Activated CD4-positive, alpha-beta T cell treated with anti-CD3 and anti-CD28 coated beads, Interleukin-2, amount 10 ng/mL, durations not matched to agents 24 days and 14 days (primary cell): Measurements from ENCODE around the gene AS3MT. TPM values are rescaled to one million over a fixed set of nuclear protein-coding genes. Genes with fewer than 3 reads are reported as not detected.
"Not testable (repeated sequence)": the region's sequence is repeated elsewhere in the genome, so short reads cannot be mapped to it uniquely, and the experiment has no call there.

Experiments used
- DNase-seq: peaks from one replicate; pipeline ENCODE4 v3.0.0; 2022
- H3K27ac Mint-ChIP-seq: one replicate; pipeline ENCODE4 v1.8.0; 2022; ENCODE audit warnings: mild to moderate bottlenecking, mixed read lengths
- H3K27me3 Mint-ChIP-seq: one replicate; pipeline ENCODE4 v1.8.0; 2022; ENCODE audit warnings: mixed read lengths
- H3K36me3 Mint-ChIP-seq: one replicate; pipeline ENCODE4 v1.8.0; 2022; ENCODE audit warnings: low read depth, mild to moderate bottlenecking, mixed read lengths
- H3K4me1 Mint-ChIP-seq: one replicate; pipeline ENCODE4 v1.8.0; 2021; ENCODE audit warnings: mixed read lengths
- H3K4me3 Mint-ChIP-seq: one replicate; pipeline ENCODE4 v1.8.0; 2022; ENCODE audit warnings: mild to moderate bottlenecking, moderate library complexity, mixed read lengths
- H3K9me3 Mint-ChIP-seq: one replicate; pipeline ENCODE4 v1.8.0; 2021; ENCODE audit warnings: mixed read lengths
- intact Hi-C: fragments of 100-400 bp; cut with micrococcal nuclease; formaldehyde crosslinking; loops from one replicate; pipeline ENCODE4 v1.15.1; 2023
- total RNA-seq: library from RNA; stranded (reverse); gene quantifications from 2 replicates; pipeline ENCODE4 v1.2.3, GENCODE V29; 2022

The AS3MT gene
- total RNA-seq, 1 donor from 2014 or later, result 0.79 TPM

DNA sequence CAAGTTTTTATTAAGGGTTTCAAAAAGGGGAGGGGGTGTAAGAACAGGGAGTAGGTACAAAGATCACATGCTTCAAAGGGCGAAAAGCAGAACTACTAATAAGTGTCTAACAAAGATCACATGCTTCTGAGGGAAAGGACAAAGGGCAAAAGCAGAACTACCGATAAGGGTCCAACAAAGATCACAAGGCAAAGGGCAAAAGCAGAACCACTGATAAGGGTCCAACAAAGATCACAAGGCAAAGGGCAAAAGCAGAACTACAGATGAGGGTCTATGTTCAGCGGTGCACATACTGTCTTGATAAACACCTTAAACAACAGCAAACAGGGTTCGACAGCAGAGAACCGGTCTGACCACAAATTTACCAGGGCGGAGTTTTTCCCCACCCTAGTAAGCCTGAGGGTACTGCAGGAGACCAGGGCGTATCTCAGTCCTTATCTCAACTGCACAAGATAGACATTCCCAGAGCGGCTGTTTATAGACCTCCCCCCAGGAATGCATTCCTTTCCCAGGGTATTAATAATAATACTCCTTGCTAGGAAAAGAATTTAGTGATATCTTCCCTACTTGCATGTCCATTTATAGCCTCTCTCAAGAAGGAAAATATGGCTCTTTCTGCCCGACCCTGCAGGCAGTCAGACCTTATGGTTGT is 30.9 kb upstream of the AS3MT start:
- not testable (repeated sequence) for H3K36me3 Mint-ChIP-seq, DNase-seq, H3K4me3 Mint-ChIP-seq, H3K27ac Mint-ChIP-seq, H3K4me1 Mint-ChIP-seq, H3K9me3 Mint-ChIP-seq
- peaks cover 20% of the 10 kb centered on the region for H3K27me3 Mint-ChIP-seq
- intact Hi-C loops, result loop anchor here (10.0 kb wide), 1 partner anchor 496 kb away; no protein-coding TSS in a partner anchor

- no peaks in the 10 kb centered on the region for H3K36me3 Mint-ChIP-seq
- no peaks in the 10 kb centered on the region for H3K4me1 Mint-ChIP-seq
These were observed 27.4 kb upstream of the AS3MT start for GRCh38 chr10:102841827-102842345.

DNA sequence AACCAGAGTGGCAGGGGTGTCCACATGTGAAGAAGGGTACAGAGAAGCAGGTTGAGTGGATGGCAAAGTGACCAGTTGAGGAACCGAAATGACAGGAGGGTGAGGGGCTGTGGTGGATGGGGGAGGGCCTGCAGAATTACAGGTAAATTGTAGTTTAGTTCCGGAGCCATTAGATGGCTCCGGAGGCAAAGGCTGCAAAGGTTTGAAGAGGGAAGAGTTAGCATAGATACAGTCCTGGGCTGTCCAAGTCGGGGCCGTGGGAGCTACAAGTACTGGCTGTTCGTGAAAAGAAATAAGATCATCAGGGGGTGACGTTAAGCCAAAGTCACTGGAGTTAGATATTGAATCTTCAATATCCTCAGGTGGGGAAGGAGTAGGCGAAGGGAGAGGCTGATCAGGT is 26.1 kb upstream of the AS3MT start:
- H3K9me3 Mint-ChIP-seq, DNase-seq, intact Hi-C loops: not testable (repeated sequence)

More at GRCh38 chr10:102841827-102842345, 27.4 kb upstream of the AS3MT start:
- H3K27me3 Mint-ChIP-seq, result peaks cover 20% of the 10 kb centered on the region
- intact Hi-C loops, result no loop called here
- no peak overlapping the region for H3K27ac Mint-ChIP-seq
- no peak for DNase-seq
- H3K9me3 Mint-ChIP-seq, result no peaks in the 10 kb centered on the region
- H3K4me3 Mint-ChIP-seq, result no peak overlapping the region

GRCh38 chr10:102844190-102844776 is 25.0 kb upstream of the AS3MT start:
- H3K27me3 Mint-ChIP-seq, result peaks cover 15% of the 10 kb centered on the region
- H3K9me3 Mint-ChIP-seq, H3K27ac Mint-ChIP-seq, H3K36me3 Mint-ChIP-seq, H3K4me1 Mint-ChIP-seq, intact Hi-C loops, H3K4me3 Mint-ChIP-seq, DNase-seq: not testable (repeated sequence)

More for the DNA sequence above, 26.1 kb upstream of the AS3MT start:
- H3K36me3 Mint-ChIP-seq, H3K4me1 Mint-ChIP-seq, H3K27ac Mint-ChIP-seq, H3K4me3 Mint-ChIP-seq: not testable (repeated sequence)
- H3K27me3 Mint-ChIP-seq, result peaks cover 19% of the 10 kb centered on the region

DNA sequence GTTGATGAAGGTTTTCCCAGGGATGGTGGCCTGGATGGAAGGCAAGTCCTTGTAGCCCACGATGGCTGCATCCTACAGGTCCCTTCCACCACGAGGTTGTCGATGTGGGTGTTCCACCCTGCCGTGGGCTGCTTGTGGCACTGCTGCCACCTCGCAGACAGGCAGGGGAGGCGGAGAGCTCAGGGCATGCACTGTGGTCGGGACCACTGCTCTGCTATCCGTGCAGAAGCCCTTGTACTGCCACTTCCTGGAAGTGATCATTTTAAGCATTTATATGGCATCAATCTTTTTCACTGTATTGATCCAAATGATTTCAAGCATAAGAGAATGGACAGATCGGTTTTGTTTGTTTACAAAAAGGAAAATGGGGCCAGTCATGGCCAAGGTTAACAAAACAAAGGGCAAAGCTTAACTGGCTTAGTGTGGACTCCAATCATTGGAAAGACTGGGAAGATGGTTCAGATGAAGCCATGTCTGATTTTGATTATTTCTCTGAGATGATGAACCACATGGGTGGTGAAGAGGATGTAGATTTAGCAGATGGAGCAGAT is 23.8 kb upstream of the AS3MT start:
- DNase-seq, result no peak
- intact Hi-C loops, result no loop called here
- Mint-ChIP-seq H3K4me3 (no peak overlapping the region), H3K27me3 (peaks cover 11% of the 10 kb centered on the region), H3K4me1 (no peaks in the 10 kb centered on the region), H3K27ac (no peak overlapping the region), H3K9me3 (no peaks in the 10 kb centered on the region), H3K36me3 (no peaks in the 10 kb centered on the region)

DNA sequence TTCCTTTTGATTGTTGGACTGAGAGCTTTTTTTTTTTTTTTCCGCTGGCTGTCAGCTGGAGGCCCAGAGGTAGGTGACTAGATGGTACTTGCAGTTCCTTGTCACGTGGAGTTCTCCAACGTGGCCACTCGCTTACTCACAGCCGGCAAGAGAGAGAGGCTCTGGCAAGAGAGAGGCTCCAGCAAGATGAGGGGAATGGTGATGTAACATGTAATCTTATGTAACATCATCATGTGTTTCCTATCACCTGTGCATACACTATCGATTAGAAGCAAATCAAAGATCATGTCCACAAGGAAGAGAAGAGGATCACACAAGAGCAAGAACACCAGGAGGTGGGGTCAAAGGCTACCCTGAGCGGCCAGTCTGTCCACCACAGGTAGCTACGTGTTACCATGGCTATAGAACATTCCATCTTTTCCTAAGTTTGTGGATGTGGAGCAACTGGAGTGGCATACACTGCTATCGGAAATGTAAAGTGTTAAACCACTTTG is 19.2 kb upstream of the AS3MT start:
- Mint-ChIP-seq H3K36me3 (no peaks in the 10 kb centered on the region), H3K27me3 (no peaks in the 10 kb centered on the region), H3K9me3 (no peaks in the 10 kb centered on the region), H3K27ac (no peak overlapping the region), H3K4me3 (no peak overlapping the region), H3K4me1 (peaks cover 2% of the 10 kb centered on the region)
- intact Hi-C loops, result no loop called here
- no peak for DNase-seq

DNA sequence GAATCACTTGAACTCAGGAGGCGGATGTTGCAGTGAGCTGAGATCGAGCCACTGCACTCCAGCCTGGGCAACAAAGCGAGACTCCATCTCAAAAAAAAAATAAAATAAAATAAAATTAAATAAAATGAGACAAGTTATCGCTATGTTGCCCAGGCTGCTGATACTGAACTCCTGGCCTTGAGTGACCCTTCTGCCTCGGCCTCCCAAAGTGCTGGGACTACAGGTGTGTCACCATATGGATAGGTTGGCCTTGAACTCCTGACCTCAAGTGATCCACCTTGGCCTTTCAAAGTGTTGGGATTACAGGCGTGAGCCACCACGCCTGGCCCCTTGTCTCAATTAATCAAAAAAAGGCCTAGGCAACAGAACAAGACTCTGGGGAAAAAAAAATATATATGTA is 16.0 kb upstream of the AS3MT start:
- intact Hi-C loops, DNase-seq, H3K27ac Mint-ChIP-seq, H3K27me3 Mint-ChIP-seq, H3K9me3 Mint-ChIP-seq, H3K4me3 Mint-ChIP-seq, H3K36me3 Mint-ChIP-seq: not testable (repeated sequence)
- H3K4me1 Mint-ChIP-seq, result peaks cover 13% of the 10 kb centered on the region

GRCh38 chr10:102855731-102856436 is 13.4 kb upstream of the AS3MT start:
- Mint-ChIP-seq H3K4me1 (peaks cover 13% of the 10 kb centered on the region), H3K4me3 (peak overlapping the region; percentile 19)
- not testable (repeated sequence) for H3K27ac Mint-ChIP-seq, H3K36me3 Mint-ChIP-seq, DNase-seq, H3K27me3 Mint-ChIP-seq, H3K9me3 Mint-ChIP-seq
- intact Hi-C loops, result loop anchor here (2.0 kb wide), 1 partner anchor 353 kb away; the partner anchor contains the start of genes ACTR1A and SUFU

- H3K27ac Mint-ChIP-seq, result no peak overlapping the region
- intact Hi-C loops, result no loop called here
- no peak overlapping the region for H3K4me3 Mint-ChIP-seq
- H3K27me3 Mint-ChIP-seq, result no peaks in the 10 kb centered on the region
- peaks cover 6% of the 10 kb centered on the region for H3K36me3 Mint-ChIP-seq
- H3K4me1 Mint-ChIP-seq, result peaks cover 13% of the 10 kb centered on the region
- DNase-seq, result no peak
- no peaks in the 10 kb centered on the region for H3K9me3 Mint-ChIP-seq
These were observed 12.4 kb upstream of the AS3MT start for GRCh38 chr10:102856758-102857424.

DNA sequence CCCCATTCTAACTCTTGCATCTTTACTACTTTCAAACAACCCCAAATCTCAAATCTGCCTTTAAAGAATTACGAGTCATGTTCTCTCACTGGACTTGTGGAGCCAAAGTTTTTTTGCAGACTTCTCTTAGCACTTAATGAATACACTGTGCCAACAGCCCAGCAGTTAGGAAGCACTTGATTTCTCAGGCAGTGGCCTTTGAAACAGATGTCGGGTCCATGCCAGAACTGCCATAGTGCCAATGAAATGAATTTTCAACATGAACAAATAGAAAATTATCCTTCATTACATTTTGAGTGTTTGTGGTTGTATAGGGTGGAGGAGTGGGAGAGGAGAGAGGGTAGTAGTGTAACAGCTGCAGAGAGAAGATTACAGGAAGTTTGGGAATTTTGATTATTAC is 9.4 kb upstream of the AS3MT start:
- H3K4me1 Mint-ChIP-seq, result peaks cover 11% of the 10 kb centered on the region
- H3K36me3 Mint-ChIP-seq, result peaks cover 10% of the 10 kb centered on the region
- intact Hi-C loops, result no loop called here
- H3K4me3 Mint-ChIP-seq, result no peak overlapping the region
- H3K9me3 Mint-ChIP-seq, result no peaks in the 10 kb centered on the region
- no peak for DNase-seq
- H3K27ac Mint-ChIP-seq, result no peak overlapping the region
- no peaks in the 10 kb centered on the region for H3K27me3 Mint-ChIP-seq

- Mint-ChIP-seq H3K27ac (no peak overlapping the region), H3K9me3 (no peaks in the 10 kb centered on the region), H3K4me3 (no peak overlapping the region), H3K27me3 (peaks cover 2% of the 10 kb centered on the region), H3K36me3 (peaks cover 10% of the 10 kb centered on the region), H3K4me1 (no peaks in the 10 kb centered on the region)
- DNase-seq, result no peak
- intact Hi-C loops, result no loop called here
These were observed 5.6 kb upstream of the AS3MT start for GRCh38 chr10:102863660-102864059.

DNA sequence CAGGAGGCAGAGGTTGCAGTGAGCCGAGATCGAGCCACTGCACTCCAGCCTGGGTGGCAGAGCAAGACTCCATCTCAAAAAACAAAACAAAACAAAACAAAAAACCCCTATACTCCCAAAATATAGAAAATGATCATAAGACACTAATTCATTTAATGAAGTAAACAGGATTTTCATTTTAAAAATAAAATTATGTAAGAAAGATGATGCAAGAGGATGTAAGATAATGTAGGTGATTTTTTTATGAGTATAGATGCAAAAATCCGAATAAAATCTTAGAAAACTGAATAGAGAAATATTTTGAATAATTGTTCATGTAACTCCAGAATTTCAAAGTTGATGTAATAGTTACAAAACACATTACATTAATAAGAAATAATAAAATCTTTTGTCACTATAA is 3.6 kb upstream of the AS3MT start:
- Mint-ChIP-seq H3K27ac (no peak overlapping the region), H3K27me3 (peaks cover 16% of the 10 kb centered on the region), H3K36me3 (peaks cover 4% of the 10 kb centered on the region), H3K9me3 (no peaks in the 10 kb centered on the region), H3K4me3 (no peak overlapping the region), H3K4me1 (peaks cover 6% of the 10 kb centered on the region)
- intact Hi-C loops, result no loop called here
- no peak for DNase-seq

- intact Hi-C loops, result no loop called here
- no peak for DNase-seq
- Mint-ChIP-seq H3K27ac (no peak overlapping the region), H3K27me3 (peaks cover 18% of the 10 kb centered on the region), H3K4me1 (peaks cover 6% of the 10 kb centered on the region), H3K9me3 (no peaks in the 10 kb centered on the region), H3K4me3 (peak overlapping the region; percentile 76), H3K36me3 (no peaks in the 10 kb centered on the region)
These were observed 386 bp upstream of the AS3MT start for GRCh38 chr10:102868911-102869257.
